Measurements from ENCODE around the gene HAUS3. TPM values are rescaled to one million over a fixed set of nuclear protein-coding genes. Genes with fewer than 3 reads are reported as not detected.

Gene HAUS3
- total and polyA plus RNA-seq, 2 of the 13 experiments (the other 11 are each of a cell fraction or from before 2014, with no cell fraction given) = 3.9 to 12.6 TPM

DNA sequence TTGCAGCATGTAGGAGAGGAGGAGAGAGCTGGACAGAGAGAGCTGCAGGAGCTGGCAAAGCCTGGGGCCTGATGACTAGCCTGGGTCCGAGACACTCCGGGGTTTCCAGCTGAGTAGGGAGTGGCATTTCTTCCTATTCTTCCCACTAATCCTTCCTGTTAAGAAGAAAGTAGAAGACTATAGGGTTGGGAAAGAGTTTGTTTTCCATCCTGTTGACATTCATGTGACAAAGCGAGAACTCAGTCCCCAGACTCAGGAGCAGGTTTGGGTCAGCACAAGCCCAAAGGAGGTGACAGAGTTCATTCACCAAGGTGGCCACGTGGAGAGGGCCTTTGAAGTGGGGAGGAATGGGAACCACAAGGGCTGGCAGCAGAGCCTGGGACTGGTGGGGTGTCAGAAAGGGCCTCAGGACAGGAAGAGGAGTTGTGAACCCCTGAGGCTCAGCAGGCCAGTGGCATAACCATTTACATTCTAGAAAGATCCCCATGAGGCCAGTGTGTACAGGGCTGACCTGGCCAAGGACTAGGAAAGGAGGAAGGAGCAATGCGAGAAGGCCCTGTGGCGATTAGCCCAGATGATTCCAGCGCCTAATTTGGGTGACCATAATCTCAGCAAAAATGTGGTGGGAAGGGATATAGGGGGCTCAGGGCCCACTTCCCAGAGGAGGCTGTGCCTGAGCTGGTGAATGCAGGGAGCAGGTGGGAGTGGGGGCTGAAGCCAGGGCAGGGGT is 3.3 kb upstream of the HAUS3 start:
- CTCF ChIA-PET (ENCODE audit: low intra/inter-chr PET ratio, low total read pairs) = no interaction called here
- no TSS peak for BruUV-seq (replicated peaks)
- TF ChIP-seq, protein P1, sequence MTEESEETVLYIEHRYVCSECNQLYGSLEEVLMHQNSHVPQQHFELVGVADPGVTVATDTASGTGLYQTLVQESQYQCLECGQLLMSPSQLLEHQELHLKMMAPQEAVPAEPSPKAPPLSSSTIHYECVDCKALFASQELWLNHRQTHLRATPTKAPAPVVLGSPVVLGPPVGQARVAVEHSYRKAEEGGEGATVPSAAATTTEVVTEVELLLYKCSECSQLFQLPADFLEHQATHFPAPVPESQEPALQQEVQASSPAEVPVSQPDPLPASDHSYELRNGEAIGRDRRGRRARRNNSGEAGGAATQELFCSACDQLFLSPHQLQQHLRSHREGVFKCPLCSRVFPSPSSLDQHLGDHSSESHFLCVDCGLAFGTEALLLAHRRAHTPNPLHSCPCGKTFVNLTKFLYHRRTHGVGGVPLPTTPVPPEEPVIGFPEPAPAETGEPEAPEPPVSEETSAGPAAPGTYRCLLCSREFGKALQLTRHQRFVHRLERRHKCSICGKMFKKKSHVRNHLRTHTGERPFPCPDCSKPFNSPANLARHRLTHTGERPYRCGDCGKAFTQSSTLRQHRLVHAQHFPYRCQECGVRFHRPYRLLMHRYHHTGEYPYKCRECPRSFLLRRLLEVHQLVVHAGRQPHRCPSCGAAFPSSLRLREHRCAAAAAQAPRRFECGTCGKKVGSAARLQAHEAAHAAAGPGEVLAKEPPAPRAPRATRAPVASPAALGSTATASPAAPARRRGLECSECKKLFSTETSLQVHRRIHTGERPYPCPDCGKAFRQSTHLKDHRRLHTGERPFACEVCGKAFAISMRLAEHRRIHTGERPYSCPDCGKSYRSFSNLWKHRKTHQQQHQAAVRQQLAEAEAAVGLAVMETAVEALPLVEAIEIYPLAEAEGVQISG (CRISPR knock-in tag; IDR thresholded peaks at IDR 0.05) = no peak
- TF ChIP-seq PHF20 (CRISPR knock-in tag; IDR thresholded peaks at IDR 0.05) (no peak), SALL1 (CRISPR knock-in tag; IDR thresholded peaks at IDR 0.05) (peak; percentile 32; the same call in 1 of the 2 replicates), SOX6 (IDR thresholded peaks at IDR 0.05) (no peak), SOX6 (CRISPR knock-in tag; IDR thresholded peaks at IDR 0.05) (peak; percentile 34; the same call in 1 of the 2 replicates), FOXP1 (IDR thresholded peaks at IDR 0.05) (no peak), FOXP1 (CRISPR knock-in tag; IDR thresholded peaks at IDR 0.05) (0 out of 2 replicates have a peak, but pooled peaks have one; percentile 34), MYC (CRISPR knock-in tag; IDR thresholded peaks at IDR 0.05; ENCODE audit: borderline replicate concordance) (peak; percentile 56; the same call in 1 of the 2 replicates), TEAD3 (CRISPR knock-in tag; optimal IDR thresholded peaks at IDR 0.05; ENCODE audit: borderline replicate concordance) (no peak), ZKSCAN5 (CRISPR knock-in tag; IDR thresholded peaks at IDR 0.05) (0 out of 2 replicates have a peak, but pooled peaks have one; percentile 22), RXRB (CRISPR knock-in tag; IDR thresholded peaks at IDR 0.05; ENCODE audit: borderline replicate concordance) (0 out of 2 replicates have a peak, but pooled peaks have one; percentile 34), ARNTL (CRISPR knock-in tag; IDR thresholded peaks at IDR 0.05) (no peak), ZNF17 (CRISPR knock-in tag; IDR thresholded peaks at IDR 0.05) (no peak), SMC3 (IDR thresholded peaks at IDR 0.05; ENCODE audit: low read length) (no peak), SIN3B (IDR thresholded peaks at IDR 0.05; ENCODE audit: low read length) (no peak), RARA (CRISPR knock-in tag; IDR thresholded peaks at IDR 0.05) (peak; percentile 89), HNF4A (CRISPR knock-in tag; IDR thresholded peaks at IDR 0.05) (0 out of 2 replicates have a peak, but pooled peaks have one; percentile 34), ZFX (CRISPR knock-in tag; IDR thresholded peaks at IDR 0.05; ENCODE audit: low read depth) (peak; percentile 20; the same call in 1 of the 2 replicates)
- TF ChIP-seq, protein P2, sequence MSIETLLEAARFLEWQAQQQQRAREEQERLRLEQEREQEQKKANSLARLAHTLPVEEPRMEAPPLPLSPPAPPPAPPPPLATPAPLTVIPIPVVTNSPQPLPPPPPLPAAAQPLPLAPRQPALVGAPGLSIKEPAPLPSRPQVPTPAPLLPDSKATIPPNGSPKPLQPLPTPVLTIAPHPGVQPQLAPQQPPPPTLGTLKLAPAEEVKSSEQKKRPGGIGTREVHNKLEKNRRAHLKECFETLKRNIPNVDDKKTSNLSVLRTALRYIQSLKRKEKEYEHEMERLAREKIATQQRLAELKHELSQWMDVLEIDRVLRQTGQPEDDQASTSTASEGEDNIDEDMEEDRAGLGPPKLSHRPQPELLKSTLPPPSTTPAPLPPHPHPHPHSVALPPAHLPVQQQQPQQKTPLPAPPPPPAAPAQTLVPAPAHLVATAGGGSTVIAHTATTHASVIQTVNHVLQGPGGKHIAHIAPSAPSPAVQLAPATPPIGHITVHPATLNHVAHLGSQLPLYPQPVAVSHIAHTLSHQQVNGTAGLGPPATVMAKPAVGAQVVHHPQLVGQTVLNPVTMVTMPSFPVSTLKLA (IDR thresholded peaks at IDR 0.05) = 0 out of 2 replicates have a peak, but pooled peaks have one; percentile 28
- TF ChIP-seq, protein P3, sequence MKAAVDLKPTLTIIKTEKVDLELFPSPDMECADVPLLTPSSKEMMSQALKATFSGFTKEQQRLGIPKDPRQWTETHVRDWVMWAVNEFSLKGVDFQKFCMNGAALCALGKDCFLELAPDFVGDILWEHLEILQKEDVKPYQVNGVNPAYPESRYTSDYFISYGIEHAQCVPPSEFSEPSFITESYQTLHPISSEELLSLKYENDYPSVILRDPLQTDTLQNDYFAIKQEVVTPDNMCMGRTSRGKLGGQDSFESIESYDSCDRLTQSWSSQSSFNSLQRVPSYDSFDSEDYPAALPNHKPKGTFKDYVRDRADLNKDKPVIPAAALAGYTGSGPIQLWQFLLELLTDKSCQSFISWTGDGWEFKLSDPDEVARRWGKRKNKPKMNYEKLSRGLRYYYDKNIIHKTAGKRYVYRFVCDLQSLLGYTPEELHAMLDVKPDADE (CRISPR knock-in tag; IDR thresholded peaks at IDR 0.05) = no peak
- TF ChIP-seq, protein P4, sequence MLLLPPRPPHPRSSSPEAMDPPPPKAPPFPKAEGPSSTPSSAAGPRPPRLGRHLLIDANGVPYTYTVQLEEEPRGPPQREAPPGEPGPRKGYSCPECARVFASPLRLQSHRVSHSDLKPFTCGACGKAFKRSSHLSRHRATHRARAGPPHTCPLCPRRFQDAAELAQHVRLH (CRISPR knock-in tag; IDR thresholded peaks at IDR 0.05; ENCODE audit: borderline replicate concordance, low read depth) = no peak

More for the DNA sequence above, 3.3 kb upstream of the HAUS3 start:
- Histone ChIP-seq H2AFZ (ENCODE audit: low read length) (no peak overlapping the region), H3K79me2 (ENCODE audit: insufficient read depth, low read length) (peaks cover 14% of the 10 kb centered on the region), H3K4me2 (ENCODE audit: low read depth, low read length) (peak overlapping the region; percentile 1; the same call in 1 of the 2 replicates), H3K9me3 (ENCODE audit: low read length) (no peaks in the 10 kb centered on the region), H3K36me3 (replicated peaks in 1 of 2; ENCODE audit: control insufficient read depth in 1 of 2, insufficient read depth in 2 of 2, low read length in 2 of 2) (peaks cover 0 to 3% of the 10 kb centered on the region in 2 experiments; a peak in 2 of 5 replicates), H3K27ac (ENCODE audit: extremely low read length, insufficient read depth, low read length) (no peak overlapping the region), H4K20me1 (ENCODE audit: insufficient read depth, low read length) (0 out of 2 replicates have a peak, but pooled peaks cover 2% of the 10 kb centered on the region), H3K27me3 (ENCODE audit: control insufficient read depth in 1 of 2, insufficient read depth in 2 of 2, low read length in 2 of 2) (no peaks in the 10 kb centered on the region), H3K4me3 (replicated peaks in 1 of 3; ENCODE audit: insufficient read depth in 1 of 3, low read depth in 2 of 3, low read length in 3 of 3) (no peak overlapping the region), H3K9ac (ENCODE audit: insufficient read depth, low read depth, low read length) (no peak overlapping the region), H3K4me1 (ENCODE audit: insufficient read depth, low read length) (peaks cover 40% of the 10 kb centered on the region)
- 39% methylated on average over 7 of the region's 7 CpGs for WGBS (ENCODE audit: low lambda C conversion rate)
- ATAC-seq (no peak; the same call in 2 of the 3 replicates), DNase-seq (ENCODE audit: low spot score) (peak; percentile 21), FAIRE-seq (no peak)
- intact Hi-C loops (cut with micrococcal nuclease; ENCODE audit: unreplicated experiment) (loop anchor here (10.0 kb wide), 1 partner anchor 220 kb away; the partner anchor contains the start of gene RNF4), in situ Hi-C loops (cut with HindIII; ENCODE audit: extremely low pct_ligation_motif_present, low pct_unique_long_range_greater_than_20kb) (no loop called here)
- POLR2A ChIA-PET = no interaction called here

All from HepG2 (cell line).